ENCODE measurements around the gene SDK2.

GRCh38 chr17:73343168-73343634 lies 301.0 kb downstream of the SDK2 start:
- TF ChIP-seq CTCF (IDR thresholded peaks at IDR 0.05) (no peak), EP300 (IDR thresholded peaks at IDR 0.05) (no peak), POLR2A (IDR thresholded peaks at IDR 0.05) (no peak)

Data from ovary (tissue), 3 donors.